ENCODE measurements around the gene MECP2. TPM values are rescaled to one million over a fixed set of nuclear protein-coding genes. Genes with fewer than 3 reads are reported as not detected.

Gene MECP2
- total RNA-seq, 1 experiment from 2014 or later = 20.4 TPM

DNA sequence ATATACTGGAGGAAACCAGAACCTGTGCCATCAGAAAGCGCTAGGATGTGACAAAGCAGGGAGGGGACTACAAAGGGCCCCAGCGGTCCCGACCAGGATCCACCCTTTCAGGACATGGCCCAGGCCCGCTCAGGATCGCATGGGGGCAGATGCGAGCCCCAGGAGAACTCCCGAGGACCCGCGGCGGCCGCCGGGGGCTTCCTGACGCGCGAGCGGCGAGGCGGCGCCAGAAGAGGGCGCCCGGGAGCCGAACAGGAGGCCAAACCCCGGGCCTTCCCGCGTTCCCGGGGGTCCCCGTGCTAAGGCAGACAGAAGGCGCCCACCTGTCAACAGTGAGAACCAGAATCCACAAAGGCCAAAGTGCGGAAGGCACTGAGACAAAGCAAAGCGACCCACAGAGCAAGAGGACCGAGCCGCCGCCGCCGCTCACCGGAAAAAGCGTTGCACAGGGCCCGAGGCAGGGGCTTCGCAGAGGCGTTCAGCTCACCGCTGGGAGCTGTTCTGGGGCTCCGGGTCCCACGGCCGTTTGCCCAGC, 39.2 kb upstream of the MECP2 start:
- peak; percentile 74 for DNase-seq
- Histone ChIP-seq H3K4me3 (ENCODE audit: low read length) (no peak overlapping the region), H3K36me3 (ENCODE audit: insufficient read depth, low read length) (no peaks in the 10 kb centered on the region), H3K79me2 (ENCODE audit: low read length) (no peaks in the 10 kb centered on the region), H3K9me2 (replicated peaks; ENCODE audit: insufficient read depth, low read length) (no peaks in the 10 kb centered on the region), H3K4me1 (ENCODE audit: low read length) (no peaks in the 10 kb centered on the region), H4K20me1 (ENCODE audit: insufficient read depth, low read depth, low read length) (no peaks in the 10 kb centered on the region), H3K9me3 (ENCODE audit: low read length) (no peaks in the 10 kb centered on the region), H3K9ac (ENCODE audit: low read length) (no peak overlapping the region), H2AFZ (ENCODE audit: low read length) (no peak overlapping the region), H3K27me3 (ENCODE audit: low read length) (peaks cover 4% of the 10 kb centered on the region; the same call in 1 of the 2 replicates), H3K4me2 (ENCODE audit: low read depth, low read length, poor library complexity, severe bottlenecking) (peak overlapping the region; percentile 35), H3K27ac (ENCODE audit: low read length) (no peak overlapping the region)

DNA sequence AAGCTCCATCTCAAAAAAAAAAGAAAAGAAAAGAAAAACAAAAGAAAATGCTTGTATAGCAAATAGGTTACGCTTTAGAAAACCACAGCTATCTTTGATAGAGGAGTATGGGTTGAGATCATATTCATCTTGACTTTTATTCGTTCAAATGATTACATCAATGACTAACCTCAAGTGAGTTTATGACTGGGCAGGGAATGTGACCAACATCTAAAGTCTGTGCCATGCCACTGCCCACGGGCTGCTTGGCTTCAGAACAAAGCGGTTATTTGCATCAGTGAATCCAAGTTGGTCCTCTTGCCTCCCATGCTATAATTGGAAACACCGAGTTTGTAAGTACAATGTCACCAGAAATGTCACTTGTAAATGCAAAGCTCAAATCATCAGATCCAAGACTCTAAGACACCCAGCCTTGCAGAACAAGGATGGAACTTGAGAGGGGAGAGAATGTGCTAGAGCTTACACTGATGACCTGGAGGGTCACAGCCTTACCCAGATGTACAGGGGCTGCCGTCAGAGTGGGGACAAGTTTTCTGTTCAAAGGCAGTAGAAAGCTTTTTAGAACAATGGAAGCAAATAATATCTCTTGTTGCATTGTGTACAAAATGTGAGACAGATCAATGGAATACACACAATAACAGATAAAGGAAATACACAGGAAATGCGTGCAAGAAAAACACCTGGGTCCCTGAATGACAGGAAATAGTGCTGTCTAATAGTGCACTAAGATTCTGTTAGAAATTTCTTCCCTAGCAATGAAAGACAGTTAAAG, 38.1 kb upstream of the MECP2 start:
- no peak overlapping the region for H2AFZ ChIP-seq (ENCODE audit: low read length)
- no peak for DNase-seq
- no peaks in the 10 kb centered on the region for H3K79me2 ChIP-seq (ENCODE audit: low read length)
- no peak overlapping the region for H3K4me3 ChIP-seq (ENCODE audit: low read length)
- no peaks in the 10 kb centered on the region for H4K20me1 ChIP-seq (ENCODE audit: insufficient read depth, low read depth, low read length)
- no peak overlapping the region for H3K27ac ChIP-seq (ENCODE audit: low read length)
- H3K9ac ChIP-seq (ENCODE audit: low read length) = no peak overlapping the region
- no peak overlapping the region for H3K4me2 ChIP-seq (ENCODE audit: low read depth, low read length, poor library complexity, severe bottlenecking)
- H3K9me2 ChIP-seq (replicated peaks; ENCODE audit: insufficient read depth, low read length) = no peaks in the 10 kb centered on the region
- H3K4me1 ChIP-seq (ENCODE audit: low read length) = no peaks in the 10 kb centered on the region
- peaks cover 4% of the 10 kb centered on the region; the same call in 1 of the 2 replicates for H3K27me3 ChIP-seq (ENCODE audit: low read length)
- H3K36me3 ChIP-seq (ENCODE audit: insufficient read depth, low read length) = no peaks in the 10 kb centered on the region
- H3K9me3 ChIP-seq (ENCODE audit: low read length) = no peaks in the 10 kb centered on the region

DNA sequence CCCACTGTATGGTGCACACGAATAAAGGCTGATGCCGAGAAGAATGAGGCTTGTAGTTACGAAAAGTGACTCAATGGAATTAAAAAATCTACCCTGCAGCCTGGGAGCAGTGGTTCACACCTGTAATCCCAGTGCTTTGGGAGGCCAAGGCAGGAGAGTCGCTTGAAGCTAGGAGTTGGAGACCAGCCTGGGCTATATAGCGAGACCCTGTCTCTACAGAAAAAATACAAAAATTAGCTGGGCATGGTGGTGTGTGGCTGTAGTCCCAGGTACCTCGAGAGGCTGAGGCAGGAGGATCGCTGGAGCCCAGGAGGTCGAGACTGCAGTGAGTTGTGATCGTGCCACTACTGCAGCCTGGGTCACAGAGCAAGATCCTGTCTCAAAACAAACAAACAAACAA, 34.8 kb upstream of the MECP2 start:
- H3K9ac ChIP-seq (ENCODE audit: low read length) = no peak overlapping the region
- no peaks in the 10 kb centered on the region for H3K79me2 ChIP-seq (ENCODE audit: low read length)
- no peak for DNase-seq
- H3K9me2 ChIP-seq (replicated peaks; ENCODE audit: insufficient read depth, low read length) = no peaks in the 10 kb centered on the region
- no peak overlapping the region for H3K4me2 ChIP-seq (ENCODE audit: low read depth, low read length, poor library complexity, severe bottlenecking)
- H3K36me3 ChIP-seq (ENCODE audit: insufficient read depth, low read length) = no peaks in the 10 kb centered on the region
- H3K9me3 ChIP-seq (ENCODE audit: low read length) = no peaks in the 10 kb centered on the region
- peaks cover 4% of the 10 kb centered on the region; the same call in 1 of the 2 replicates for H3K27me3 ChIP-seq (ENCODE audit: low read length)
- H3K27ac ChIP-seq (ENCODE audit: low read length) = no peak overlapping the region
- no peaks in the 10 kb centered on the region for H4K20me1 ChIP-seq (ENCODE audit: insufficient read depth, low read depth, low read length)
- H2AFZ ChIP-seq (ENCODE audit: low read length) = no peak overlapping the region
- no peaks in the 10 kb centered on the region for H3K4me1 ChIP-seq (ENCODE audit: low read length)
- H3K4me3 ChIP-seq (ENCODE audit: low read length) = no peak overlapping the region

DNA sequence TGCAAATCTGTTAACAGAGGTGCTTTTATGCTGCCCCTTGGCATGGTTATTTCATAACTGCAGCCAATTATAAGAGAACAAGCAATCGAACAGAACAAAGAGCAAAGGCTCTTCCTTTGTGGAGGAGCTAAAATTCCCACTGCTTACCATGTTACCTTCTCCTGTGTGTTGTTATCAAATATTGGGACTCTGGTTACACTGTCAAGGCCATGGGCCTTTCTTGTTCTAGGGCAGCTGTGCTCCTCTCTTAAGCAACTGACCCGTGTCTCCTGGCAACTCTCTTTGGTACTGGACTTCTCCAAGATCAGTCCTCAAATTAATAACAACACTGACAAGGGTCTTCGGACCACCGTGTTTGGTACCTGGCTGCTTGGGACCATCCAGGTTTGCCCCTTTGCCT, 34.4 kb upstream of the MECP2 start:
- DNase-seq = no peak
- no peak overlapping the region for H2AFZ ChIP-seq (ENCODE audit: low read length)
- no peak overlapping the region for H3K9ac ChIP-seq (ENCODE audit: low read length)
- H3K4me2 ChIP-seq (ENCODE audit: low read depth, low read length, poor library complexity, severe bottlenecking) = no peak overlapping the region
- H3K9me3 ChIP-seq (ENCODE audit: low read length) = no peaks in the 10 kb centered on the region
- no peaks in the 10 kb centered on the region for H3K9me2 ChIP-seq (replicated peaks; ENCODE audit: insufficient read depth, low read length)
- H3K27me3 ChIP-seq (ENCODE audit: low read length) = peaks cover 4% of the 10 kb centered on the region; the same call in 1 of the 2 replicates
- no peaks in the 10 kb centered on the region for H3K36me3 ChIP-seq (ENCODE audit: insufficient read depth, low read length)
- no peak overlapping the region for H3K4me3 ChIP-seq (ENCODE audit: low read length)
- no peaks in the 10 kb centered on the region for H3K4me1 ChIP-seq (ENCODE audit: low read length)
- no peaks in the 10 kb centered on the region for H4K20me1 ChIP-seq (ENCODE audit: insufficient read depth, low read depth, low read length)
- no peak overlapping the region for H3K27ac ChIP-seq (ENCODE audit: low read length)
- H3K79me2 ChIP-seq (ENCODE audit: low read length) = no peaks in the 10 kb centered on the region

DNA sequence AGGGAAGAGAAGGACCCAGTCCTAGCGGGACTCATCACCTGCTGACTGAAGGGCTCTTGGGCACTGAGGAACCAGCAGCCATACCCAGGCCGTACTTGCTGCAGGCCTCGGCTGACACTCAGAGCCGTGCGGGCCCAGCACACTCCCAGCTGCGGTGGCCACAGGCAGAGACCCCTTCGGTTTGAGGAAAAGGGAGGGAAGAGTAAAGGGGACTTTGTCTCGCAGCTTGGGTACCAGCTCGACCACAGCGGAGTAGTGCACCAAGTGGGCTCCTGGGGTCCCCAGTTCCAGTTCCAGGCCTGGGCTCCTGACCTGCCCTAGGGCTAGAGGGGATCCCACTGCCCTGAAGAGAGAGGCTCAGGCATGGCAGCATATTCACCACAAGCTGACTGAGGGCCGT, 28.6 kb upstream of the MECP2 start:
- Histone ChIP-seq H3K27me3 (ENCODE audit: low read length) (no peaks in the 10 kb centered on the region), H3K9ac (ENCODE audit: low read length) (no peak overlapping the region), H3K9me2 (replicated peaks; ENCODE audit: insufficient read depth, low read length) (no peaks in the 10 kb centered on the region), H3K4me2 (ENCODE audit: low read depth, low read length, poor library complexity, severe bottlenecking) (no peak overlapping the region), H3K36me3 (ENCODE audit: insufficient read depth, low read length) (no peaks in the 10 kb centered on the region), H3K79me2 (ENCODE audit: low read length) (no peaks in the 10 kb centered on the region), H3K4me3 (ENCODE audit: low read length) (no peak overlapping the region), H2AFZ (ENCODE audit: low read length) (no peak overlapping the region), H3K4me1 (ENCODE audit: low read length) (no peaks in the 10 kb centered on the region), H4K20me1 (ENCODE audit: insufficient read depth, low read depth, low read length) (no peaks in the 10 kb centered on the region), H3K27ac (ENCODE audit: low read length) (no peak overlapping the region), H3K9me3 (ENCODE audit: low read length) (no peaks in the 10 kb centered on the region)
- DNase-seq = no peak

DNA sequence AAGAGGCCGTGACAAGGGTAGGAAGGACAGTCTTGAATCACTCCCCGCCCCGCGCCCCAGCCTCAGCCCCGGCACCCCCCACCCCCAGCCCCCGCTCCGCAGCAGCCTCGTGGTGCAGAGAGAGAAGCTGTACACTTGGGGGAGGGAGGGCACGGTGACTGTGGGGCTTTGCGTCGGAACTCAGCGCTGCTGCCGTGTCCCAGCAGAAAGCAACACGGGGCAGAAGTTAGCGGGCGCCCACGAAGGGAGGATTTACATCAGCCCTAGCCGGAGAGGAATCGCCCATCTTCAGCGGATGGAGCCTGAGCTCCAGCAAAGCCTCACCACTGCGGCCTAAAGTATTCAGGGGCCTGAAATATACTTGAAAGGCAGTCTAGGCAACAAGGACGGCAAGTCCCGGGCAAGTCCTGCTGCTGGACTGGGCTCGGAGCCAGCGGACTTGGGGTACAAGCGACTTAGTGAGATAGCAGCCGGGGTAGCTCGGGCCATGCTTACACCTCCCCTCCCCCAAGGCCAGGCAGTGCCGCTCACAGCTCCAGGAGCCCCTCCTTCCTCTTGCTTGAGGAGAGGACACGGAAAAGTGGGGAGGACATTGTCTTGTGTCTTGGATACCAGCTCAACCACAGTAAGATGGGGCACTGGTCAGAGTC, 28.0 kb upstream of the MECP2 start:
- no peak overlapping the region for H3K4me3 ChIP-seq (ENCODE audit: low read length)
- no peaks in the 10 kb centered on the region for H3K4me1 ChIP-seq (ENCODE audit: low read length)
- no peak overlapping the region for H2AFZ ChIP-seq (ENCODE audit: low read length)
- H3K27me3 ChIP-seq (ENCODE audit: low read length) = no peaks in the 10 kb centered on the region
- no peak overlapping the region for H3K4me2 ChIP-seq (ENCODE audit: low read depth, low read length, poor library complexity, severe bottlenecking)
- no peaks in the 10 kb centered on the region for H3K9me2 ChIP-seq (replicated peaks; ENCODE audit: insufficient read depth, low read length)
- H3K79me2 ChIP-seq (ENCODE audit: low read length) = no peaks in the 10 kb centered on the region
- H3K9ac ChIP-seq (ENCODE audit: low read length) = no peak overlapping the region
- no peak overlapping the region for H3K27ac ChIP-seq (ENCODE audit: low read length)
- no peak for DNase-seq
- no peaks in the 10 kb centered on the region for H3K36me3 ChIP-seq (ENCODE audit: insufficient read depth, low read length)
- no peaks in the 10 kb centered on the region for H3K9me3 ChIP-seq (ENCODE audit: low read length)
- no peaks in the 10 kb centered on the region for H4K20me1 ChIP-seq (ENCODE audit: insufficient read depth, low read depth, low read length)

DNA sequence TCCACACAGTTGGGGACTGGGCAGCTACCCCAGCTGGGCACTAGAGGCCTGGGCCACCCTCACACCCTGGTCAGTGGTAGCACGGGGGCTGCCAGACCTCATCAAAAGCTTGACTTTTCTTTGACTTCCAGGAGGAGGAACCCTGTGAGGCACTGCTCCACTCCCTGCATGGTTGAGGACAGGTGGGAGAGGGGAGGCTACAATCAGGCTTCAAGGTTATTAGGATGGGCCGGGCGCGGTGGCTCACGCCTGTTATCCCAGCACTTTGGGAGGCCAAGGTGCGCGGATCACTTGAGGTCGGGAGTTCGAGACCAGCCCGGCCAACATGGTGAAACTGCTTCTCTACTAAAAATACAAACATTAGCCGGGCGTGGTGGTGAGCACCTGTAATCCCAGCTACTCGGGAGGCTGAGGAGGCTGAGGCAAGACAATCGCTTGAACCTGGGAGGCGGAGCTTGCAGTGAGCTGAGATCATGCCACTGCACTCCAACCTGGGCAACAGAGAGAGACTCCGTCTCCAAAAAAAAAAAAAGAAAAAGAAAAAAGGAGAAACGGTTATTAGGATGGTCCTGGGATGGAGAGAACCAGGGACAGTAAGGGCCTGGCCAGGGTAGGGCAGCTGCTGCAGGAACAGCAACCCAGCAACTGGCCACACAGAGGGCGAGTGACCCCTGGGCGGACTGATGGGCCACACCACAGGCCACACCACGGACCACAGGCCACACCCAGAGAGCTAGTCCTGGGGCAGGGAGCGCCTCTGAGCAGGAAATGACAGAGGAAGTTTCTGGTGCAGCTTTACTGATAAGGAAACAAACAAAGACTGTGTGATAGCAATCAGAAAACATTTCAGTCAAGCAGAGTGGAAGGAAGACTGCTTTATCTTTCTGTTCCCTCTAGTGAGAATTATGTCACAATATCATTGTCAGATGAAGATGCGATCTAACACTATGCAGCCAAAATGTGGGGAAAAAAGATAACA, 26.0 kb upstream of the MECP2 start:
- H3K9me2 ChIP-seq (replicated peaks; ENCODE audit: insufficient read depth, low read length) = no peaks in the 10 kb centered on the region
- no peaks in the 10 kb centered on the region for H3K79me2 ChIP-seq (ENCODE audit: low read length)
- no peaks in the 10 kb centered on the region for H3K9me3 ChIP-seq (ENCODE audit: low read length)
- H3K27ac ChIP-seq (ENCODE audit: low read length) = no peak overlapping the region
- no peaks in the 10 kb centered on the region for H4K20me1 ChIP-seq (ENCODE audit: insufficient read depth, low read depth, low read length)
- no peak for DNase-seq
- H3K4me3 ChIP-seq (ENCODE audit: low read length) = no peak overlapping the region
- no peaks in the 10 kb centered on the region for H3K27me3 ChIP-seq (ENCODE audit: low read length)
- H3K36me3 ChIP-seq (ENCODE audit: insufficient read depth, low read length) = no peaks in the 10 kb centered on the region
- no peak overlapping the region for H3K4me2 ChIP-seq (ENCODE audit: low read depth, low read length, poor library complexity, severe bottlenecking)
- H3K9ac ChIP-seq (ENCODE audit: low read length) = no peak overlapping the region
- H3K4me1 ChIP-seq (ENCODE audit: low read length) = no peaks in the 10 kb centered on the region
- H2AFZ ChIP-seq (ENCODE audit: low read length) = no peak overlapping the region
